Measurements from ENCODE around the gene MAD1L1. TPM values are rescaled to one million over a fixed set of nuclear protein-coding genes. Genes with fewer than 3 reads are reported as not detected.

Gene MAD1L1
- total RNA-seq, 4 donors from 2014 or later, result 8.0 to 52.7 (median 26.7) TPM

GRCh38 chr7:2044883-2045471 is 187.8 kb downstream of the MAD1L1 start:
- Histone ChIP-seq H3K4me3 (no peak overlapping the region), H3K27ac (no peak overlapping the region), H3K36me3 (peaks cover 0 to 4% (median 0%) of the 10 kb centered on the region in 4 donors), H3K4me1 (peaks cover 0 to 13% (median 6%) of the 10 kb centered on the region in 4 donors), H3K9me3 (no peaks in the 10 kb centered on the region), H3K27me3 (no peaks in the 10 kb centered on the region)
- in situ Hi-C loops (cut with MboI; ENCODE audit: low pct_ligation_motif_present in 1 of 4, low pct_unique_long_range_greater_than_20kb in 1 of 4, low sequenced_read_pairs in 3 of 4) (no loop called here), intact Hi-C loops (cut with DNase I; ENCODE audit: low total_unique reads) (no loop called here)
- 91% methylated on average over 21 of the region's 21 CpGs; no CpG with 5 or more reads in 1 of the 2 donors for WGBS, 2 donors (ENCODE audit: low coverage in 1 of 2)
- TF ChIP-seq POLR2A (IDR thresholded peaks at IDR 0.05) (no peak), POLR2AphosphoS5 (IDR thresholded peaks at IDR 0.05) (no peak), EP300 (IDR thresholded peaks at IDR 0.05; ENCODE audit: low read depth) (no peak)
- TF ChIP-seq, protein P1, sequence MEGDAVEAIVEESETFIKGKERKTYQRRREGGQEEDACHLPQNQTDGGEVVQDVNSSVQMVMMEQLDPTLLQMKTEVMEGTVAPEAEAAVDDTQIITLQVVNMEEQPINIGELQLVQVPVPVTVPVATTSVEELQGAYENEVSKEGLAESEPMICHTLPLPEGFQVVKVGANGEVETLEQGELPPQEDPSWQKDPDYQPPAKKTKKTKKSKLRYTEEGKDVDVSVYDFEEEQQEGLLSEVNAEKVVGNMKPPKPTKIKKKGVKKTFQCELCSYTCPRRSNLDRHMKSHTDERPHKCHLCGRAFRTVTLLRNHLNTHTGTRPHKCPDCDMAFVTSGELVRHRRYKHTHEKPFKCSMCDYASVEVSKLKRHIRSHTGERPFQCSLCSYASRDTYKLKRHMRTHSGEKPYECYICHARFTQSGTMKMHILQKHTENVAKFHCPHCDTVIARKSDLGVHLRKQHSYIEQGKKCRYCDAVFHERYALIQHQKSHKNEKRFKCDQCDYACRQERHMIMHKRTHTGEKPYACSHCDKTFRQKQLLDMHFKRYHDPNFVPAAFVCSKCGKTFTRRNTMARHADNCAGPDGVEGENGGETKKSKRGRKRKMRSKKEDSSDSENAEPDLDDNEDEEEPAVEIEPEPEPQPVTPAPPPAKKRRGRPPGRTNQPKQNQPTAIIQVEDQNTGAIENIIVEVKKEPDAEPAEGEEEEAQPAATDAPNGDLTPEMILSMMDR (IDR thresholded peaks at IDR 0.05), result no peak
- DNase-seq, result no peak

DNA sequence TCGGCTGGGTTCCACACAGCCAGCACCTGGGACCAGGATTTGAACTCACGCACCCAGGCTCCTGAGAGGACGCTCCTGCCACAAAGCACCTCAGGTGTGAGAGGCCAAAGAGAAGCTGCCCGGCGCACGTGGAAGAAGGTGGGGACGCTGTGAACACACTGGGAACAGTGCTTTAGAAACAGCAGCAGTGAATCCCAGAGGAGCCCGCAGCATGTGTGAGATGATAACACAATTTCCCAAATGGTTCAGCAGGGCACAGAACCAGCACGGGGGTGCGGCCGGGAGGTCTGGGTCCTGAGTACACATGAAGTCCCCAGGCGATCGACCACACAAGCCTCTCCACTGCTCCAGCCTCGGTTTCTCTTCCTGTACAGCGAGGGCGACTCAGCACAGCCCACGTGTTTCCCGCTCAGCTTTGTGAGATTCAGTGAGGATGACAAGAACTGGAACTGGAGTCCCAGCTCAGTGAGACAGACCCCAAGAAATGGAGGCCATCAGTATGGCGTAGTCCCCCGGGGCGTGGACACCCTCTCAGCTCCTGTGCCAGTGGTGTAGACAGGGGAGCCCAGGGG is 188.3 kb downstream of the MAD1L1 start:
- no peaks in the 10 kb centered on the region for H3K27me3 ChIP-seq
- intact Hi-C loops (cut with DNase I; ENCODE audit: low total_unique reads) (no loop called here), in situ Hi-C loops (cut with MboI; ENCODE audit: low pct_ligation_motif_present in 1 of 4, low pct_unique_long_range_greater_than_20kb in 1 of 4, low sequenced_read_pairs in 3 of 4) (no loop called here)
- no peak overlapping the region for H3K4me3 ChIP-seq
- H3K36me3 ChIP-seq, result peaks cover 0 to 4% (median 0%) of the 10 kb centered on the region in 4 donors
- no peak overlapping the region for H3K27ac ChIP-seq
- TF ChIP-seq, protein P1 (IDR thresholded peaks at IDR 0.05), result no peak
- TF ChIP-seq POLR2AphosphoS5 (IDR thresholded peaks at IDR 0.05) (no peak), EP300 (IDR thresholded peaks at IDR 0.05; ENCODE audit: low read depth) (no peak), POLR2A (IDR thresholded peaks at IDR 0.05) (no peak)
- no peaks in the 10 kb centered on the region for H3K9me3 ChIP-seq
- H3K4me1 ChIP-seq, result peaks cover 0 to 13% (median 6%) of the 10 kb centered on the region in 4 donors
- 98% methylated on average over 21 of the region's 21 CpGs; no CpG with 5 or more reads in 1 of the 2 donors for whole genome bisulfite sequencing, 2 donors (ENCODE audit: low coverage in 1 of 2)
- no peak for DNase-seq

DNA sequence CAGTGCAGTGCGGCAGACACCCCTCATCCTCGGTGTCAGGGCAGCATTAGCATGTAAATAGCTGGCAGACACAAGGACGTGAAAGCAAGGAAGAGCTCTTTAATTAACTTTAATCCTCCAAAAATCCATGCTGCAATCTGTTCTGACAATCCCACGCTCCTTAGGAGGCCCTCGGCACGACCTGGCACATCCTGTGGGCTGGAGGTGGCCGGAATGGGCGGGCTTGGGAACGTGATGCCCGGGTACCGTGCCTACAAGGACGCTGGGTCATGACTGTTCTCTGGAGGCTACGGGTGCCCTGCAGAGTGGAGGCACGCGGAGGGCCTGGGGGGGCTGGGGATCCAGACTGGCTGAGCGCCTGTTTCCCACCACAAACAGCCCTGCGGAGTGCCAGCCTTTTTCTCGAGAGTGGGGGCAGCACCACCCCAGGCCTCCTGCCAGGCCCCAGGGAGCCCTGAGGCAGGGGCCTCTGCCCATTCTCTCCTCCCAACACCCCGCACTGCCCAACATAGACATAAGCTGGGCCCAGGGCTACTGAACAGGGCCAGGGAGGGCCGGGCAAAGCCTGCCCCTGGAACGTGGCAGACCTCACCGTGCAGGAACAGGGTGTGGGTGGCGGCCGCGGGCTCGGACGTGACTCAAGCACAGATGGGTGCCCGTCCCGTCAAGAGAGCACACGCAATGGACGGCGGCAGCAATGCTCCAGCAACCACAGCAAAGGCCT is 189.3 kb downstream of the MAD1L1 start:
- peaks cover 0 to 4% (median 0%) of the 10 kb centered on the region in 4 donors for H3K36me3 ChIP-seq
- H3K27ac ChIP-seq, result no peak overlapping the region
- no peak for DNase-seq
- H3K4me3 ChIP-seq, result no peak overlapping the region
- no peaks in the 10 kb centered on the region for H3K27me3 ChIP-seq
- in situ Hi-C loops (cut with MboI; ENCODE audit: low pct_ligation_motif_present in 1 of 4, low pct_unique_long_range_greater_than_20kb in 1 of 4, low sequenced_read_pairs in 3 of 4) (no loop called here), intact Hi-C loops (cut with DNase I; ENCODE audit: low total_unique reads) (no loop called here)
- H3K4me1 ChIP-seq, result peaks cover 0 to 16% (median 6%) of the 10 kb centered on the region in 4 donors
- H3K9me3 ChIP-seq, result no peaks in the 10 kb centered on the region
- TF ChIP-seq, protein P1 (IDR thresholded peaks at IDR 0.05), result no peak
- no peak for TF ChIP-seq EP300 (IDR thresholded peaks at IDR 0.05; ENCODE audit: low read depth)
- no peak for TF ChIP-seq POLR2AphosphoS5 (IDR thresholded peaks at IDR 0.05)
- TF ChIP-seq POLR2A (IDR thresholded peaks at IDR 0.05), result no peak
- WGBS, 2 donors (ENCODE audit: low coverage in 1 of 2), result 93% methylated on average over 29 of the region's 32 CpGs; no CpG with 5 or more reads in 1 of the 2 donors

DNA sequence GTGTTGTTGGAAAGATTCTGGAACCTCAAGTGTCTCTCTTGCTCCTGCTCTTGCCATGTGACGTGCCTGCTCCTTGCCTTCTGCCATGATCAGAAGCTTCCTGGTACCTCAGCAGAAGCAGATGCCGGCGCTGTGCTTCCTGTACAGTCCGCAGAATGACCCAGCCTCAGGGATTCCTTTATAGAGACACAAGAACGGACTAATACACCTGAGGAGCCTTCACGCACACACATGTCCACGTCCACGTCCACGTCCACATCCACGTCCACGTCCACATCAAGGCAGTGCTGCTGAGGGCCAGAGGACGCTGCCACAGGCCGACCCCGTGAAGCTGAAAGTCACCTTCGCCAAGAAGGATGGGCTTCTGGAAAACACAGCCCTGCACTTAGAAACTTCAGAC is 190.1 kb downstream of the MAD1L1 start:
- no peak for TF ChIP-seq POLR2AphosphoS5 (IDR thresholded peaks at IDR 0.05)
- TF ChIP-seq, protein P1 (IDR thresholded peaks at IDR 0.05), result no peak
- no peak for TF ChIP-seq EP300 (IDR thresholded peaks at IDR 0.05; ENCODE audit: low read depth)
- no peak for TF ChIP-seq POLR2A (IDR thresholded peaks at IDR 0.05)
- intact Hi-C loops (cut with DNase I; ENCODE audit: low total_unique reads), result no loop called here
- H3K4me3 ChIP-seq, result no peak overlapping the region
- peak; percentile 2 for DNase-seq
- no peaks in the 10 kb centered on the region for H3K27me3 ChIP-seq
- H3K4me1 ChIP-seq, result peaks cover 0 to 21% (median 6%) of the 10 kb centered on the region in 4 donors
- no peaks in the 10 kb centered on the region for H3K9me3 ChIP-seq
- in situ Hi-C loops (cut with MboI; ENCODE audit: low pct_ligation_motif_present in 1 of 4, low pct_unique_long_range_greater_than_20kb in 1 of 4, low sequenced_read_pairs in 3 of 4), result no loop called here
- no peak overlapping the region for H3K27ac ChIP-seq
- peaks cover 0 to 4% (median 0%) of the 10 kb centered on the region in 4 donors for H3K36me3 ChIP-seq
- WGBS, 2 donors (ENCODE audit: low coverage in 1 of 2), result 93% methylated on average over 15 of the region's 15 CpGs; no CpG with 5 or more reads in 1 of the 2 donors
